ENCODE data around the gene TPCN1. TPM values are rescaled to one million over a fixed set of nuclear protein-coding genes. Genes with fewer than 3 reads are reported as not detected.

Gene TPCN1
- total and polyA plus RNA-seq, 2 of the 13 experiments (the other 11 are each of a cell fraction or from before 2014, with no cell fraction given): 8.0 to 26.8 TPM

- TF ChIP-seq HMG20B (CRISPR knock-in tag; conservative IDR thresholded peaks at IDR 0.05) (0 out of 2 replicates have a peak, but pooled peaks have one; percentile 45), PRDM4 (CRISPR knock-in tag; IDR thresholded peaks at IDR 0.05; ENCODE audit: borderline replicate concordance) (no peak), ZFP91 (CRISPR knock-in tag; IDR thresholded peaks at IDR 0.05; ENCODE audit: borderline replicate concordance) (peak; percentile 16; the same call in 1 of the 2 replicates), ZNF75D (CRISPR knock-in tag; IDR thresholded peaks at IDR 0.05; ENCODE audit: borderline replicate concordance) (no peak), TSC22D2 (CRISPR knock-in tag; IDR thresholded peaks at IDR 0.05; ENCODE audit: borderline replicate concordance) (no peak), BCL6 (CRISPR knock-in tag; IDR thresholded peaks at IDR 0.05) (peak; percentile 40), SCMH1 (CRISPR knock-in tag; IDR thresholded peaks at IDR 0.05; ENCODE audit: borderline replicate concordance) (no peak), TCF7 (IDR thresholded peaks at IDR 0.05; ENCODE audit: low read depth) (peak; percentile 44), SMC3 (IDR thresholded peaks at IDR 0.05; ENCODE audit: low read length) (no peak), PHF8 (CRISPR knock-in tag; IDR thresholded peaks at IDR 0.05) (peak; percentile 24; the same call in 1 of the 2 replicates), MLLT10 (CRISPR knock-in tag; IDR thresholded peaks at IDR 0.05) (no peak), PITX1 (CRISPR knock-in tag; IDR thresholded peaks at IDR 0.05) (peak; percentile 36; the same call in 1 of the 2 replicates), RAD51 (IDR thresholded peaks at IDR 0.05; ENCODE audit: borderline replicate concordance) (no peak), KDM1A (CRISPR knock-in tag; IDR thresholded peaks at IDR 0.05) (0 out of 2 replicates have a peak, but pooled peaks have one; percentile 51), RARA (CRISPR knock-in tag; IDR thresholded peaks at IDR 0.05) (peak; percentile 71), ZNF451 (CRISPR knock-in tag; IDR thresholded peaks at IDR 0.05) (no peak), THAP11 (CRISPR knock-in tag; IDR thresholded peaks at IDR 0.05) (no peak), HDAC2 (CRISPR knock-in tag; IDR thresholded peaks at IDR 0.05) (peak; percentile 69; the same call in 1 of the 2 replicates), MYC (CRISPR knock-in tag; IDR thresholded peaks at IDR 0.05; ENCODE audit: borderline replicate concordance) (peak; percentile 39; the same call in 1 of the 2 replicates), ZNF17 (CRISPR knock-in tag; IDR thresholded peaks at IDR 0.05) (no peak)
- TF ChIP-seq, protein P1, sequence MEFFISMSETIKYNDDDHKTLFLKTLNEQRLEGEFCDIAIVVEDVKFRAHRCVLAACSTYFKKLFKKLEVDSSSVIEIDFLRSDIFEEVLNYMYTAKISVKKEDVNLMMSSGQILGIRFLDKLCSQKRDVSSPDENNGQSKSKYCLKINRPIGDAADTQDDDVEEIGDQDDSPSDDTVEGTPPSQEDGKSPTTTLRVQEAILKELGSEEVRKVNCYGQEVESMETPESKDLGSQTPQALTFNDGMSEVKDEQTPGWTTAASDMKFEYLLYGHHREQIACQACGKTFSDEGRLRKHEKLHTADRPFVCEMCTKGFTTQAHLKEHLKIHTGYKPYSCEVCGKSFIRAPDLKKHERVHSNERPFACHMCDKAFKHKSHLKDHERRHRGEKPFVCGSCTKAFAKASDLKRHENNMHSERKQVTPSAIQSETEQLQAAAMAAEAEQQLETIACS (CRISPR knock-in tag; IDR thresholded peaks at IDR 0.05): no peak
- TF ChIP-seq, protein P2, sequence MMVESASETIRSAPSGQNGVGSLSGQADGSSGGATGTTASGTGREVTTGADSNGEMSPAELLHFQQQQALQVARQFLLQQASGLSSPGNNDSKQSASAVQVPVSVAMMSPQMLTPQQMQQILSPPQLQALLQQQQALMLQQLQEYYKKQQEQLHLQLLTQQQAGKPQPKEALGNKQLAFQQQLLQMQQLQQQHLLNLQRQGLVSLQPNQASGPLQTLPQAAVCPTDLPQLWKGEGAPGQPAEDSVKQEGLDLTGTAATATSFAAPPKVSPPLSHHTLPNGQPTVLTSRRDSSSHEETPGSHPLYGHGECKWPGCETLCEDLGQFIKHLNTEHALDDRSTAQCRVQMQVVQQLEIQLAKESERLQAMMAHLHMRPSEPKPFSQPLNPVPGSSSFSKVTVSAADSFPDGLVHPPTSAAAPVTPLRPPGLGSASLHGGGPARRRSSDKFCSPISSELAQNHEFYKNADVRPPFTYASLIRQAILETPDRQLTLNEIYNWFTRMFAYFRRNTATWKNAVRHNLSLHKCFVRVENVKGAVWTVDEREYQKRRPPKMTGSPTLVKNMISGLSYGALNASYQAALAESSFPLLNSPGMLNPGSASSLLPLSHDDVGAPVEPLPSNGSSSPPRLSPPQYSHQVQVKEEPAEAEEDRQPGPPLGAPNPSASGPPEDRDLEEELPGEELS (CRISPR knock-in tag; IDR thresholded peaks at IDR 0.05): peak; percentile 28; the same call in 1 of the 2 replicates
Observed at GRCh38 chr12:113230315-113231234, 9.3 kb downstream of the TPCN1 start (continued).
